GM21786 (cell line): Measurements from ENCODE around the gene IP6K3.

Source experiments
- ATAC-seq: cut with Tn5 transposase; IDR thresholded peaks from one replicate; pipeline ENCODE4 v1.9.1; 2021; ENCODE audit not compliant: unreplicated experiment

Gene IP6K3

DNA sequence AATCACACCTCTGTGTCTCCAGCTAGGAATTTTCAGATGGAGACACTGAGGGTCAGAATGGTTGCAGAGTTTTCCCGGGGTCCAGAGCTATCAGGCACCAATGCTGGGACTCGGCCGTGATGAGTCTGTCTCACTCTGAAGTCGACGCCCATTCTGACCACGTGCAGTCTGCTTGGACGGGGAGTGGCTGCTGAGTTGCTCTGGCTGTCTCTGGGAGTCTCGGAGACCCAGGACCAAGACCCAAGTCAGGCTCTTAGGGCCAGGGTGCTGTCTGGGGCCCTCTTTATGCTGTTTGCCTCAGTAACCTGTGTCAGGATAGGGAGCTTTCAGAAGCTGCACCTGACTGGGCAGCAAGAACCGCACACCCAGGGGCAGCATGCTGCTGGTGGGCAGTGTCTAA lies 4.6 kb downstream of the IP6K3 start:
- ATAC-seq, result no peak

DNA sequence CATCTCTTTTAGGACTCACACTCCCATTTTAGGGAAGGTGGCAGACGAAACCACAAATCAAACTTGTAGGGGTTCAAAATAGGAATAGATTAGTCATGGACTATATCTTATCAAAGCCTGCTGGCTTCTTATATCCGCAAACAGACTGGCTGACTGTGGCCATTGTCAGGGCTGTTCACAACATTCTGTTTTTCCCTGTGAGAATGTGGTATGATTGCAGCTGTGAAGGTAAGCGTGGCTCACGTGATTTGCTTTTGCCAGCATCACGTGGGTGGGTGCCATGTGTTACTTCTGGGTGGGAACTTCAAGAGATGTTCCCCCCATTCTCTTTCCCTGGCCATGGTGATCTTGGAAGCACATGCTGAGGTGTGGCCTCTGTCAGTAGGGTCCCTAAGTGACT lies 5.9 kb downstream of the IP6K3 start:
- no peak for ATAC-seq

DNA sequence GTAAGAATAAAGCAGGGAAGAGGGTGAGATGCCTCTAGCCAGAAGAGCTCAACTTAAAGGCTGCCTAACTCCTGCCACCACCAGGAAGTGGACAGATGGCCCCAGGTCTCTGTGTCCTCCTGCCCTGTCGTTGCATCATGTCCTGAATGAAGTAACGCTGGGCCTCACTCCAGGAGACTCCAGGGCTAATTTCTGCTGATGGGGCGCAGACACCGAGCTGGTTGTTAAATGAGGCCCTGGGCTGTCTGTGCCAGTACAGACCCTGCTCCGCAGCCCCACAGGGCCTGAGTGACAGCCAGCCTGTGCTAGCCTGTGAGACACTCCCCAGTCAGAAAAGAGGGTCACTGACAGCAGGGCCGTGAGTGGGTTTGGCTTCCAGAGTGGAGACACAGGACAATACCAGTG lies 6.5 kb downstream of the IP6K3 start:
- ATAC-seq, result no peak

DNA sequence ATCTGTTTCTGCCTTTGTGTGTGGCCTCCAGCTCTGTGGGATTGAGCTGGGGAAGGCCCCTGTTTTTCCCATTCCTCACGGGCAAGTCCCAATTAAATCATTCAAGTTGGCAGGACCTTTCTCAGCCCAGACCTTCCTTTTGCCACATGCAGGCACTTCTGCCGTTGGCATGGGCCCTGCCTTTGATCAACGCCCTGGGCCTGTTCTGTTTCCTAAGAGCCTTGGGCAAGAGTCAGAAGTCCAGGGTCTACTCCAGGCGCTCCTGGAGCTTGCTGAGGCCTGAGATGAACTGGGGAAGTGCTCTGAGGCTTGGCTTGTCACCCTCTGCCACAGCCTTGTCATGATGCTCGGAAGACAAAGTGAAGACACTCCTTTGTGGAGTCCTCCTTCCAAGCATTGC lies 7.1 kb downstream of the IP6K3 start:
- ATAC-seq, result no peak

DNA sequence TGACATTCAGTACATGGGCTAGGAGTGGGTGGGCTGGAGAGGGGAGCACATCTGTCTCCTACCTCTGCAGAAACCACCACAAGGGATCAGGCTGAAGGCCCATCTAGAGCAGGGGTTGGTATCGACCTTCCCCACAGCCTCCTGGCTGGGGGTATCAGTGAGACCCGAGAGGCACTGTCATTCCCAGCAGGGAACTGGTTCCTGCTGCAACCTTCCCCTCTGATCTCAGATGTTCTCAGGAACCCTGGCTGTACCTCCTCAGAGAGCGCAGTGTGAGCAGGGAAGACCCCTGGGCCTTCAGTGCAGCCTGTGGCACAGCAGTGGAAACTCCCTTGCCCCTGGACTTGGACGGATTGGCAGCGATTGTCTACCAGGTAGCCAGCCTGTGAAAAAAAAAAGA lies 7.8 kb downstream of the IP6K3 start:
- ATAC-seq, result no peak

DNA sequence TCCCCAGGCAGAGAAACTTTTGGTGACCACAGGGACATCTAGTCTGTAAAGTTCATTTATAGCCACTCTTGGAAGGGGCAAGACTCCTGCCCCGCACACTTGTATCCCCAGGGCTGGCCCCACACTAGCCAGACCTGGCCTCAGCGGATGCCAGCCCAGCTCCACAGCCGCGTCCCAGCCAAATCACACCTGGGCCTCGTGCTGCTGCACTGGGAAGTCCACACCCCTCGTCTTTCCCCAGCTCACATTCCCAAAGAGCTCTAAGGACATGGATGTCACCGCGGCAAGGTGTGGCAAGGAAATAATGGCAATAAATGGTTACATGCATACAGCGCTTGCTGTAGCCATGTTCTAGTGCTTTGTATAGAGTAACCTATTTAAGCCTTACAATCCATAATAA lies 8.6 kb downstream of the IP6K3 start:
- ATAC-seq, result no peak

DNA sequence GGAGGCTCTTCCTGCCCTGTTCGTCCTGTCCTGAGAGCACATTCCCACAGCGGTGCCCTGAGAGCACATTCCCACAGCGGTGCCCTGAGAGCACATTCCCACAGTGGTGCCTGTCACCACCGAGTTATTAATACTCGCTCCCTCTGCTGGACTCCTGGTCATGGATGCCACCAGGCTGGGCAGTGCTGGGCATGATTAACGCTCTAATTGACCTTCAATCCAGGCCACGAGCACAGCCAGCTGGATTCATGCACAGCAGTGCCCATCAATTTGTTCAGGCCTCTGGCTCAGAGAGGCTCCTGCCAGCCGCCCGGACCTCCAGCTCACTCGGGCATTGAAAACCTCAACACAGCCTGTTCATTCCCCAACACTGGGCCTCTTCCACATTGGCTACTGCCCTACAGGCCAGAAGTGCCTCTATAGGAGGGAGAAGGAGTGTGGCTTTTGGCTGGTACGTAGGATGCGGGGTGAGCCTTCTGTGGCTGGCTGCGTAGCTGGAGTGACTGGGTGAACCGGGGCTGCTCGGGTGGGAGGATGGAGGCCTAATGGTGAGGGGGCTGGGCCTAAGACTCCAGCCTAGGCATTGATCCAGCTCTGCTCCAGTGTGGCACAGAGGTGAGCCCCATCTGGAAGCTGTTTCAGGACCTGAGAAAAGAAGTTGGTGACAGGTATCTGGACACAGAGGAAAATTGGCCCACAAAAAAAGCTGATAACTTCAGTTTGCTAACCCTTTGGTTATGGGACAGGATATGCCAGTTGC lies 9.3 kb downstream of the IP6K3 start:
- no peak for ATAC-seq

DNA sequence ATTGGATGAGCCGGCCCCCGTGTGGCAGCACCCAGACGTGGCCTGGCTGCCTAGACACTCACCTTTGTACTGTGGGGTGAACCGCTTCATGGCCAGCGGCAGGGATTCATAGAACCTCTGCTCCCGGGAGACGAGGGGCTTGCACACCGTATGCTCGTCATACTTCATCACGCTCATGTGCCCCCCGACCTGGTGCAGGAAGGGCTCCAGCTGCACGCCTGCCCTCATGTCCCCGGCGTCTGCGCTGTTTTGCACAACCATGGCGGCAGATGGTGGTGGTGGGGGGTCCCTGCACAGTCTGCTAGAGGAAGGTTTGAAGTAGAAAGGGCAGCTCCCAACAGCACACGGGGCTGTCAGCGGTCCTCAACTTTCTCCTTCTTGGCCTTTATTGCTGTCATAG lies 11.5 kb downstream of the IP6K3 start:
- no peak for ATAC-seq

DNA sequence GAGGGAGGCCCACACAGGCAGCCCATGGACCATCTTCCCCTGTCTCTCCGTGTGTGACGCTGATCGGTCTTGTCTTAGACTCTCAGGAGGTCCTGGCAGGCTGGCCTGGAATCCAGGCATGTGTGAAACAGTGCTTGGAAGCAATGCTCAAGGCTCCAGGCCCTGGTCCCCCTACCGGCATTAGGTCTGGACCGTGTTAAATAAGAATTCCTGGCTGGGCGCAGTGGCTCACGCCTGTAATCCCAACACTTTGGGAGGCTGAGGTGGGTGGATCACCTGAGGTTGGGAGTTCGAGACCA lies 13.0 kb downstream of the IP6K3 start:
- no peak for ATAC-seq

DNA sequence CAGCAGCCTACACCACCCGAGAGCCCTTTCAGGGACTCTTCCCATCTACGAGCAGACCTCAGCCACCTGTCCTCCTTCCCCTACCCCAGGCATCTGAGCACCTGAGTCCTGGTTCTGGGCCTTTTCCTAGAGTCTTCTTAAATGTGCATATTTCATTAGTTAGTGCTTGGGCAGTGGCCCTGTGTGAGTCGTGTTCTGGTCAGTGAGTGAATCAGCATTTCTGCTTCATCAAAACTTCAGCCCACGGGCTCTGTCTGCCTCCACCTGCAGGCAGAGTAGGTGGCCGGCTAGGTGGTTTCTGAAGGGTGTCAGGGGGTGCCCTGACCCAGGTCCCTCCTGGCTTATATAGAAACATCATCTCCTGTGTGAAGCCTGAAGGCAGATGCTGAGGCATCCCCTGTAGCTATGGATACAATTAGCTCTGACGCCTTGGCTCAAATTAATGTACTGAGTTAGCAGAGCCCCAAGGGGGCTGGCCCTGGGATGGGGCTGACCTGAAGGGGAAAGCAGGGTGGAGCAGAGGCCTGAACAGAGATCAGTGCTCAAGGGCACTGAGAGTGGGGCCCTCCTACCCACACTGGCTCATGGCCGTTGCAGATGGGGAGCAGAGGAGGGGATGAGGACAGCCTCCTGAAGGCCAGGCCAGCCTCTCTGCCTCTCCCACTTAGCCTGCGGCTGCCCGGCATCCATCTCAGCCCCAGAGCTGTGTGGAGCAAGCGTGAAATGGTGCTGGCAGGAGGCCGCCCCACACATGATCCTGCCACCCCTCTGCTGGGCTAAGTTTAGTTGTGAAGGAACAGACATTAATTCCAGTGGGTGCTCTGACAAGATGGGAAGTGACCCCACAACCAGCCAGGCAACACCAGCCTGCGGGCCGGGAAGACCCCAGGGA lies 13.6 kb downstream of the IP6K3 start:
- no peak for ATAC-seq

DNA sequence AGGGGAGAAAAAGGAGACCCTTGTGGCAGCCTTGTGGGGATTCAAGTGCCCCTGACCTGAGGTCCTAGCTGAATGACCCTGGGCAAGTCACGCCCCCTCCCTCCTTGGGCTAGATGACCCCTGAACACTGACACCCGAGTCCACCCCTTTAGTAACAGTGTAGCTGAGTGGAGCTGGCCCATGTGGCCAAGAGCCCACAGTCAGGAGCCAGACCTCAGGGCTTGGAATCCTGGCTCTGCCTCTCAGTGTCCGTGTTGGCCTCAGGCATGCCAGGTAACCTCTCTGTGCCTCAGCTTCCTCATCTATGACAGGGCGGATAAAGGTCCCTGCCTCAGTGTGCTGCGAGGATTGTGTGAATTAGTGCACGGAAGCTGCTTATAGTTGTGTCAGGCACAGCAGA lies 14.3 kb downstream of the IP6K3 start:
- no peak for ATAC-seq

DNA sequence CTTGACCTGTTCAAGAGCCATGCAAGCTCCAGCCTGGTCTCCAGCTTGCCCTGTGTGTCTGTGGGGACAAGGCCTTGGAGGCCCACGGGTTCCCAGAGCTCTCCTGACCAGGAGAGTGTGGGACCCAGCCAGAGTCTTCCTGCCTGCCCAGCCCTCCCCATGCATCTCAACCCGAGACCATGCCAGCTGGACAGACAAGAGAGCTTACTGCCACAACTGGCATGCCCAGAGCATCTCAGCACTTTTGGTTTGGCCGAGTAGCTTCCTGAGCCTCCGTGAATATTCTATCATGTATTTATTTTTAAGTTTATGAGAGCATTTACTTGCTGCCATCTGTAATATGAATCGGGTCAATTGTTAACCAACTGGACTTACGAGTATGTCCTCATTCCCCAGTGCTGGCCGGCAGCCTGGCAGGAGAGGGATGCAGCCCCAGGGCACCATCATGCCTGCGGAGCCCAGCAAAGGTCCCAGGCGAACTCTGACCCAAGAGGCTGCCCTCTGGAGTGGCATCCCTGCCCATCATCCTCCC lies 14.9 kb downstream of the IP6K3 start:
- no peak for ATAC-seq

DNA sequence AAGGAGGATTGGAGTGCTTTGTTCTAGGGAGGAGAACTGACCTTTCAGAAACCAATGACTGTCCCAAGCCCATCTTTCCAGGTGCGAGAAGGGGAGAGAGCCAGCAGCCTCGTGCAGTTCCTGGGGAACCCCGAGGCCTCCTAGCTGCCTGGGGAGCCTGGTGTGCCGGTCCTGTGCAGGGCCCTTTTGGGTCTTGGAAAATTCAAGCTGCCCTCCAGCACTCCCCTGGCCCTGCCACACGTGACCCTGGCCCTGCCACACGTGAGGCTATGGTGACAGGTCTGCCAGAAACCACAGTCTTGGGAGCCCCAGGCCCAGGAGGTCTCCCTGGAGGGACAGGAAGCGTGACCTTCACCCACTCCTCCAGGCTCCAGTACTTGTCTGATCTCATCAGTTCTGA lies 15.7 kb downstream of the IP6K3 start:
- no peak for ATAC-seq

DNA sequence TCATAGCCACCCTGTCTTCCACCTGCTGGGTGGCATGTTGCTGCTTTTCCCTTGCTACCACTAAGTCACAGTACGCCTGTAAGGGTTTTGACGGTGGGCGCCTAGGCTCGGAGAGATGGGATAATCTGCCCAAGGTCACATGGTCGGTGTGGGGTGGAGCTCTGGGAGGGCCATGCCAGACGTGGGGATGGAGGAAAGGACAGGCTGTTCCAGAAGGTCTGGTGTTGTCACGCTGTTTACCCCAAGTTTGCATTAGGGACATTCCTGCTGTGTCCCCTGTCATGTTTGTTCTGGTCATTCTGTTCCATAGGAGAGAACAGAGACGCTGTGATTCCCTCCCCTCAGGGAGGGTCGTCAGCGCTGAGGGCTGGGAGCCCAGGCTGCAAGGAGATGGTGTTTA lies 16.1 kb downstream of the IP6K3 start:
- no peak for ATAC-seq

DNA sequence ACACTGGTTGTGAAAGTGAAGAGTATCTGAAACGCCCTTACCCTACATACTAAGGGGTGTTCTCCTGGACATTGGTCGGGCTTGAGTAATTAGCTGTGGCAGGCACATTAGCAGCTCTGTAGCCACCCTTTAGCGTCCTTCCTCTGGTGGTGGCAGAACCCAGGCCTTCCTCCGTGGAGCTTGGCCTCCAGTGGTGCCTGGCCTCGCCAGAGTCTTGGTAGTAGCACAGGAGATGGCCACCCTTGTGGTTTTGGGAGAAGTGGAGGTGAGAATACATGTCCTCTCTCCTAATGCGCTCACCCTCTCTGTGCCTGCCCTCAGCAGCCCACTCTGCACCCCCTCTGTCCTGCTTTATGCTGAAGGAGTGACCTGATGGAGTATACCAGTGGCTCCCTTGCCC lies 17.6 kb downstream of the IP6K3 start:
- no peak for ATAC-seq

DNA sequence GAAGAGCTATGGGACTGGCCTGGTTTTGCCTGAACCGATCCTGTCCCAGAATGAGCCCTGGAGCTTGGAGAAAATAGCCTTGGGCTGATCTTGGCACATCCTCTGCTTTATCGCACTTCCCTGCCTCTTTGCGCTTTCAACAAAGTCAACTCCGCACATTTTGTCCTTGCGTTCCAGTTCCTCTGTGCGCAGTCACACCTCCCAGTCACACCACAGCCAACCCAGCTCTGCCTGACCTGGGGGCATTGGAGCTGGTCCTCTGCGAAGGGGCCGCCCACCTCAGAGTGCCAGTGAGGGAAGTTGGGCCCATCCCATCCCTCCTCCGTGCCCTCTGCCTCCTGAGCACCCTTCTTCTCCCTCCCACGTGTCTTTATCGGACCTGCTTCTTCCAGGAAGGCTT lies 18.3 kb downstream of the IP6K3 start:
- no peak for ATAC-seq

DNA sequence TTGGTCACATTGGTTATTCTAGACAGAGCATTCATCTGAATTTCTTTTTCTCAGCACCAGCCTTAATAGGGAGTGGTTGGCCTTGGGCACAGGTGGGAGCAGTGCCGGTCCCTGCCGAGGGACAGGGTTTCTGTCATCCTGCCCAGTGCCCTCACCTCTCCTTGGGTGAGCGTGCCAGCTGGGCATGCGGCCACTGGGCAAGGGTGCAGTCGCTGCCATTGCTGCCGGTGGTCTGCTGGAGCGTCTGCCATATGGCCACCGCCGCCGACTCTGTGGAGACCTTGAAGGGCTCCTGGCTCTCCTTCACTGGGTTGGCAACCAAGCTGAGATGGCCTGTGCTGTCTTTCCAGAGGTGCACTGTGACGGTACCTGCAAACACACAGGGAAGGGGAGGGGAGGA lies 18.8 kb downstream of the IP6K3 start:
- no peak for ATAC-seq

DNA sequence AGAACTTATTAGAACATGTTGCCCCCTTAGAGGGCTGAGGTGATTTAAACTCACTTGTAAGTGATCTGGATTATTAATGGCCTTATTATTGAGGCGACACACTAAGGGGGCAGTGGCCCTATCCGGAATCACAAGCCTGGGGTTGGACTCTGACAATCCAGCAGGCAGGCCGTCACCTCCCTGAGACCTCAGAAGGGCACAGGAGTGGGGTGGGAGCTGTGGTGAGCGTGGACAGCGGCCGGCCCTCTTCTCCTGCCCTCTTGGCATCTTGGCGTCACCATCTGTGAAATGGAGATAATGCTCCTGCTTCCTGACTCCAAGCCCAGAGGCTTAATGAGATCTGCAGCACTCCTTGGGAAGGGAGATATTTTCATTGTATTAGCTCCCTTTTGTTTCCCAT lies 19.6 kb downstream of the IP6K3 start:
- ATAC-seq, result no peak

DNA sequence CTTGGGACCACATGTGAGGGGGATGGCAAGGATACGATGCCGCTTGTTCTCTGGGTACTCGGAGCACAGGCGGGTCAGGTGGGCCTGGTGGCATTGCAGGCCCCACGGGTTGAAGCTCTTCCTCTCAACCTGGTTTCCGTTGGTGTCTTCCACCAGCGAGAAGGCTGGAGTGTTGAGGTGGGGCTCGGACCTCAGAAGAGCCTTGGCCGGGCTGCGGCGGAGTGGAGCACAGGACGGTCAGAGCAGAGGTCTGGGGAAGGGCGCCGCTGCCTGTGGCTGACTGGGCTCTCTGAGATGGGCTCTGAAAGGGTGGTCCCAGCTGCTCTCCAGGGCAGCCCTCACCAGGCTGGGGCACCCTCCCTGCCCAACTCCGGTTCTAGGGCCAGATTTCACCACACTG lies 20.0 kb downstream of the IP6K3 start:
- no peak for ATAC-seq

DNA sequence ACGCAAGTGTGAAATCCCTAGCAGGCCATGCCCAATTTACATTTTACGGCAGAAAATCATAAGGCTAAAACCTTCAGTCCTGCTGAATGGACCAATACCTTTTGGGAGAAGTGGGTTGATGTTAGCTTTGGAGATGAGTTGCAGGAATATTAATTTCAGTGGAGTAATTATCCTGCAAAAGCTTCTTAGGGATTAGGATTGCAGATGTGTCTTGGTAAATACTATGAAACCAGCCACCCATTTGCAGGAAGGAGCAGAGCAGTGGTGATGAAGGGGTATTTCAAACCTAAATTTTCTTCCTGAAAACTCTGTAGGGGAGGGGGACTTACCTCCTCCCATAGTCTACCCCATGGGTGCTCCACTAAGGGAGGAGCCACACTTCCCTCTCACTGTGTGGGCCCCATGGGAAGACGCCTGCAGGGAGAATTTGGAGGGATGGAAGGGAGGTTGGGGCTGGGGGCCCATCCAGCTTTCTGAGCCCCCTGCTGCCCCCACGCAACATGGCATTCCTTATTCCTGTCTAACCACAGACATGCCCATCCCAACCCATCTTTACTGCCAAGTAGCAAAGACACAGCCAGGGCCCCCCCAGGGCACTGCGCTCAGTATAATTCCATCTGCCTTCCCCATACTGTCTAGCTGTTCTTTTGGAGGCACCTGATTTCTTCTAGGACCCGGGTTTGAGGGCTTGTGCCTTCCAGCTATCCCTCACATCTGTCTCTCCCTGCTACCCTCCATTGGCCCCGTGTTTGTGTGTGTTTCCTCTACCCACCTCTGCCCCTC lies 20.6 kb downstream of the IP6K3 start:
- no peak for ATAC-seq

DNA sequence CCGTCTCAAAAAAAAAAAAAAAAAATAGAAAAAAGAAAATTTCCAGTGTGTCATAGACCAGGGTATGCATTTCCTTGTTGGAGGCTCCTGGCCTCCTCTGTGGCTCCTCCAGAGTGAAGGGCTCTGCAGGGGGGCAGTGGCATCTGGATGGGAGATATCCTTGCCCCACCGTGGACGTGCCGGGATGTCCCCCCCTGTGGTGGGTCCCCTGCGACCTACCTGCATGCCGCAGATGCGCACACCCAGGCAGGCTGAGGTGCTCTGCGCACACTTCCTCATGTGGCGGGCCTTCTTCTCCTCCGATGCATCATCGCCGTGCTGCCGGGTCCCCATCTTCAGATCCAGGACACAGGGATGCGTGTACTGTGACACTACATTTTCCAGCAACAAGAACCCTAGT lies 21.5 kb downstream of the IP6K3 start:
- ATAC-seq, result no peak
